Measurements from ENCODE around the gene KHDC4.

- TF ChIP-seq CTCF (conservative IDR thresholded peaks at IDR 0.05; ENCODE audit: low read length) (no peak), EZH2phosphoT487 (IDR thresholded peaks at IDR 0.05; ENCODE audit: borderline replicate concordance) (no peak)
Observed at GRCh38 chr1:155977690-155978324, 43.6 kb upstream of the KHDC4 start.
